ENCODE results near the gene SLC24A4.

The SLC24A4 gene

DNA sequence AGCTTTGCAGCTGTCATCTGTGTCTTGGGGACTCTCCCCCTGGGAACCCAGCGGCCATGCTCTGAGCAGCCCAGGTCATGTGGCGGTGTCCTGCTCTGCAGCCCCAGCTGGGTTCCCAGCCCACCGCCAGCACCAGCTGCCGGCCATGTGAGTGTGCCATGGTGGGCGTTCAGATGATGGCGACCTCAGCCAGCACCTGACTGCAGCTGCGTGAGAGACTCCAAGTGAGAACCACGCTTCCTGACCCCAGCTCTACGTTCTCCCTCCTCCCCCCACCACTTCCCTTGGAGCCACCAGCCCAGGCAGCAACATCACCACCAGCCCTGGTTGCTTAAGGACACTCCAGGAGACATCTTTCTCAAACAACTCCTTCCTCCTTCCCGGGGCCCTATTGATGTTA, 68.8 kb downstream of the SLC24A4 start:
- ChIA-PET CTCF (no interaction called here), POLR2A (no interaction called here)
- no peaks in the 10 kb centered on the region for H3K36me3 ChIP-seq (ENCODE audit: control insufficient read depth in 2 of 2, insufficient read depth in 1 of 2, low read length in 2 of 2)
- no peaks in the 10 kb centered on the region for H3K9me3 ChIP-seq (ENCODE audit: control insufficient read depth, insufficient read depth, low read depth, low read length)
- H3K27ac ChIP-seq (ENCODE audit: extremely low read depth, low read depth, low read length): no peak overlapping the region
- no peak for TF ChIP-seq ZNF248 (tag by site-specific recombination; IDR thresholded peaks at IDR 0.05)
- no peak for TF ChIP-seq ZNF354C (tag by site-specific recombination; IDR thresholded peaks at IDR 0.05; ENCODE audit: borderline replicate concordance, low read depth)
- no peak for TF ChIP-seq PRDM6 (tag by site-specific recombination; IDR thresholded peaks at IDR 0.05)
- no peak for TF ChIP-seq ZNF335 (tag by site-specific recombination; conservative IDR thresholded peaks at IDR 0.05)
- no peak for TF ChIP-seq ZNF768 (tag by site-specific recombination; IDR thresholded peaks at IDR 0.05)
- no peak for TF ChIP-seq ZNF701 (tag by site-specific recombination; IDR thresholded peaks at IDR 0.05)
- TF ChIP-seq MEIS1 (CRISPR knock-in tag; IDR thresholded peaks at IDR 0.05; ENCODE audit: borderline replicate concordance): no peak
- TF ChIP-seq ZNF580 (tag by site-specific recombination; IDR thresholded peaks at IDR 0.05): no peak
- TF ChIP-seq GLI4 (tag by site-specific recombination; IDR thresholded peaks at IDR 0.05): no peak
- no peak for TF ChIP-seq HOXA7 (CRISPR knock-in tag; IDR thresholded peaks at IDR 0.05; ENCODE audit: borderline replicate concordance)
- no peak for TF ChIP-seq ZNF23 (tag by site-specific recombination; IDR thresholded peaks at IDR 0.05; ENCODE audit: borderline replicate concordance)
- TF ChIP-seq ZNF830 (tag by site-specific recombination; IDR thresholded peaks at IDR 0.05; ENCODE audit: low read depth): no peak
- no peak for TF ChIP-seq ZBTB44 (tag by site-specific recombination; IDR thresholded peaks at IDR 0.05)
- TF ChIP-seq EGR2 (tag by site-specific recombination; IDR thresholded peaks at IDR 0.05; ENCODE audit: low read depth): no peak
- TF ChIP-seq ZBTB7A (tag by site-specific recombination; IDR thresholded peaks at IDR 0.05; ENCODE audit: low read depth): no peak
- no peak for TF ChIP-seq ZNF560 (tag by site-specific recombination; IDR thresholded peaks at IDR 0.05; ENCODE audit: borderline replicate concordance)
- TF ChIP-seq ZNF510 (tag by site-specific recombination; IDR thresholded peaks at IDR 0.05; ENCODE audit: insufficient replicate concordance): no peak
- TF ChIP-seq GLIS1 (tag by site-specific recombination; IDR thresholded peaks at IDR 0.05): no peak
- no peak overlapping the region for H3K4me3 ChIP-seq (ENCODE audit: low read depth, low read length)
- no peaks in the 10 kb centered on the region for H3K4me1 ChIP-seq (ENCODE audit: control insufficient read depth, insufficient read depth, low read length)

DNA sequence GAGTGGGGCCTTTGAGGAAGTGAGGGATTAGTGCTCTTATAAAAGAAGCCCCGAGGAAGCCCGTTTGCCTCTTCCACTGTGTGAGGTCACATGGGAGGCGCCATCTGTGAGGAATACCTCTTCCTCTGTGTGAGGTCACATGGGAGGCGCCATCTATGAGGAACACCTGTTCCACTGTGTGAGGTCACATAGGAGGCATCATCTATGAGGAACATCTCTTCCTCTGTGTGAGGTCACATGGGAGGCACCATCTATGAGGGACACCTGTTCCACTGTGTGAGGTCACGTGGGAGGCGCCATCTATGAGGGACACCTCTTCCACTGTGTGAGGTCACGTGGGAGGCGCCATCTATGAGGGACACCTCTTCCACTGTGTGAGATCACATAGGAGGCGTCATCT, 69.7 kb downstream of the SLC24A4 start:
- no peak overlapping the region for H3K27ac ChIP-seq (ENCODE audit: extremely low read depth, low read depth, low read length)
- POLR2A ChIA-PET: no interaction called here
- H3K36me3 ChIP-seq (ENCODE audit: control insufficient read depth in 2 of 2, insufficient read depth in 1 of 2, low read length in 2 of 2): no peaks in the 10 kb centered on the region
- CTCF ChIA-PET: interaction anchor here (0.6 to 0.7 kb wide), 2 partner anchors 250 to 384 kb away, joined by 3 read pairs; no protein-coding TSS in a partner anchor
- H3K4me1 ChIP-seq (ENCODE audit: control insufficient read depth, insufficient read depth, low read length): no peaks in the 10 kb centered on the region
- H3K4me3 ChIP-seq (ENCODE audit: low read depth, low read length): no peak overlapping the region
- H3K9me3 ChIP-seq (ENCODE audit: control insufficient read depth, insufficient read depth, low read depth, low read length): no peaks in the 10 kb centered on the region
- TF ChIP-seq ZNF341 (tag by site-specific recombination; IDR thresholded peaks at IDR 0.05; ENCODE audit: low read depth) (no peak), ZNF544 (tag by site-specific recombination; IDR thresholded peaks at IDR 0.05) (no peak), ZNF624 (tag by site-specific recombination; IDR thresholded peaks at IDR 0.05) (no peak), KLF16 (tag by site-specific recombination; IDR thresholded peaks at IDR 0.05) (no peak), ZEB2 (tag by site-specific recombination; IDR thresholded peaks at IDR 0.05) (no peak), KLF10 (tag by site-specific recombination; IDR thresholded peaks at IDR 0.05) (no peak), ZNF521 (tag by site-specific recombination; IDR thresholded peaks at IDR 0.05) (no peak), ZNF23 (tag by site-specific recombination; IDR thresholded peaks at IDR 0.05; ENCODE audit: borderline replicate concordance) (no peak), ZNF19 (tag by site-specific recombination; IDR thresholded peaks at IDR 0.05; ENCODE audit: low read depth) (no peak), GLIS2 (tag by site-specific recombination; IDR thresholded peaks at IDR 0.05) (no peak), ZBTB48 (tag by site-specific recombination; IDR thresholded peaks at IDR 0.05) (no peak), ZNF629 (tag by site-specific recombination; IDR thresholded peaks at IDR 0.05) (no peak), ZNF292 (tag by site-specific recombination; IDR thresholded peaks at IDR 0.05; ENCODE audit: borderline replicate concordance, low read depth) (no peak), ZNF514 (tag by site-specific recombination; IDR thresholded peaks at IDR 0.05) (no peak), ZNF324 (tag by site-specific recombination; IDR thresholded peaks at IDR 0.05) (no peak), ZNF239 (tag by site-specific recombination; IDR thresholded peaks at IDR 0.05) (no peak), PATZ1 (tag by site-specific recombination; IDR thresholded peaks at IDR 0.05) (no peak)

Measured in HEK293 (cell line).